ENCODE data around the gene COX15. TPM values are rescaled to one million over a fixed set of nuclear protein-coding genes. Genes with fewer than 3 reads are reported as not detected.
"Not testable (repeated sequence)": the region's sequence is repeated elsewhere in the genome, so short reads cannot be mapped to it uniquely, and the experiment has no call there.

COX15 gene
- total and polyA plus RNA-seq, 8 donors: 5.8 to 18.4 (median 15.5) TPM

- no peak overlapping the region for H3K27ac ChIP-seq
- peaks cover 0 to 48% (median 5%) of the 10 kb centered on the region in 3 donors for H3K36me3 ChIP-seq
- H3K9me3 ChIP-seq: no peaks in the 10 kb centered on the region
- no peak for FAIRE-seq
- ATAC-seq: no peak
- no peak for DNase-seq
- no peak for TF ChIP-seq CTCF (IDR thresholded peaks at IDR 0.05)
- no peaks in the 10 kb centered on the region for H3K4me1 ChIP-seq
- H3K4me3 ChIP-seq: no peak overlapping the region
- intact Hi-C loops (cut with DNase I): no loop called here
- no peaks in the 10 kb centered on the region for H3K27me3 ChIP-seq
- WGBS, 2 donors: 93 to 94% methylated on average over 1 of the region's 1 CpG
These were observed 22.7 kb upstream of the COX15 start for GRCh38 chr10:99754670-99755069.

GRCh38 chr10:99750641-99751040 lies 18.7 kb upstream of the COX15 start:
- FAIRE-seq (no peak), DNase-seq (no peak), ATAC-seq (no peak)
- TF ChIP-seq CTCF (IDR thresholded peaks at IDR 0.05): no peak
- Histone ChIP-seq H3K27ac (no peak overlapping the region), H3K4me3 (no peak overlapping the region), H3K36me3 (peaks cover 0 to 49% (median 12%) of the 10 kb centered on the region in 3 donors), H3K27me3 (no peaks in the 10 kb centered on the region), H3K9me3 (no peaks in the 10 kb centered on the region), H3K4me1 (no peaks in the 10 kb centered on the region)
- intact Hi-C loops (cut with DNase I): no loop called here

GRCh38 chr10:99748823-99749451 lies 17.0 kb upstream of the COX15 start:
- ATAC-seq (no peak), FAIRE-seq (no peak), DNase-seq (no peak)
- no peak overlapping the region for H3K4me3 ChIP-seq
- intact Hi-C loops (cut with DNase I): no loop called here
- H3K36me3 ChIP-seq: peaks cover 0 to 42% (median 14%) of the 10 kb centered on the region in 3 donors
- no peaks in the 10 kb centered on the region for H3K9me3 ChIP-seq
- H3K27ac ChIP-seq: no peak overlapping the region
- H3K27me3 ChIP-seq: no peaks in the 10 kb centered on the region
- 88 to 94% methylated on average over 2 of the region's 2 CpGs for WGBS, 2 donors
- no peaks in the 10 kb centered on the region for H3K4me1 ChIP-seq
- TF ChIP-seq CTCF (IDR thresholded peaks at IDR 0.05): no peak

GRCh38 chr10:99746166-99746565 lies 14.2 kb upstream of the COX15 start:
- H3K4me3 ChIP-seq; H3K4me1 ChIP-seq; intact Hi-C loops (cut with DNase I); H3K27me3 ChIP-seq; ATAC-seq; H3K27ac ChIP-seq; DNase-seq; FAIRE-seq; H3K9me3 ChIP-seq: not testable (repeated sequence)
- 80 to 89% methylated on average over 2 of the region's 2 CpGs for WGBS, 2 donors
- peaks cover 0 to 50% (median 23%) of the 10 kb centered on the region in 3 donors for H3K36me3 ChIP-seq

- ATAC-seq (no peak), FAIRE-seq (no peak), DNase-seq (no peak)
- Histone ChIP-seq H3K27me3 (no peaks in the 10 kb centered on the region), H3K9me3 (no peaks in the 10 kb centered on the region), H3K4me1 (no peaks in the 10 kb centered on the region), H3K27ac (no peak overlapping the region), H3K36me3 (peaks cover 0 to 56% (median 36%) of the 10 kb centered on the region in 3 donors), H3K4me3 (no peak overlapping the region)
- intact Hi-C loops (cut with DNase I): no loop called here
- TF ChIP-seq CTCF (IDR thresholded peaks at IDR 0.05): no peak
- WGBS, 2 donors: 88 to 89% methylated on average over 3 of the region's 3 CpGs
These were observed 11.9 kb upstream of the COX15 start for GRCh38 chr10:99743841-99744240.
